ENCODE results near the gene WDR88. TPM values are rescaled to one million over a fixed set of nuclear protein-coding genes. Genes with fewer than 3 reads are reported as not detected.

The WDR88 gene
- total and polyA plus RNA-seq, 4 donors, result 0.08 TPM; not detected in 2

DNA sequence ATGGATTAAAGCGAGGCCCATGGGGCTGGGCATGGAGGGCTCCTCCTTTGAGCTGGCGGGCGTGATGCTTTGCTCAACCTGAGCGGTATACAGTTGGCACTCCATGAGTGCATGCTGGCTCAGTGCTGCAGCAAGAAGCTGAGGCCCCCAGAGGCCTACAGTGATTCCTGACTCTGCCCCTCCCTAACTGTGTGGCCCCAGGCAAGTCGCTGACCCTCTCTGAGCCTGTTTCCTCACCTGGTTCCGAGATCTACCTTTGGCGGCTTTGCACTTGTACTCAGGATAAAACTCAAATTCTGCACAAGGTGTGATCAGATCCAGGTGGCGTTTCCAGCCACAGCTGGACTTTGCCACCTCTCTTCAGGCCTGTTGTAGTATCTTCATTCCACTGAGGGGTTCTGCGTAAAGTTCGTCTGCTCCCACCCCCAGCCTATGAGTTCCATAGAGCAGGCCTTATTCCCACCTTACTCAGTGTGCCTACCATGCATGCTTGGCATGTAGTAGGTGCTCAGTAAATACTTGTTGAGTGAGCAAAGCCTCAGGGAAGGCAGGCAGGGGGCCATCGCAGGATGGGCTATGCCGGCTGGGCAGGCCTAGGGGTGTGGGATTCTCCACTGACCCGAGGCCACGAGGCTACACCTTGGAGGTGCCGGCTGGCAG lies 70.1 kb downstream of the WDR88 start:
- WGBS, result 96% methylated on average over 15 of the region's 15 CpGs
- no peak for TF ChIP-seq EGR1 (IDR thresholded peaks at IDR 0.05; ENCODE audit: low read depth in 2 of 2)
- TF ChIP-seq, protein P1, sequence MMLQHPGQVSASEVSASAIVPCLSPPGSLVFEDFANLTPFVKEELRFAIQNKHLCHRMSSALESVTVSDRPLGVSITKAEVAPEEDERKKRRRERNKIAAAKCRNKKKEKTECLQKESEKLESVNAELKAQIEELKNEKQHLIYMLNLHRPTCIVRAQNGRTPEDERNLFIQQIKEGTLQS (IDR thresholded peaks at IDR 0.05), result no peak
- TF ChIP-seq, protein P2, sequence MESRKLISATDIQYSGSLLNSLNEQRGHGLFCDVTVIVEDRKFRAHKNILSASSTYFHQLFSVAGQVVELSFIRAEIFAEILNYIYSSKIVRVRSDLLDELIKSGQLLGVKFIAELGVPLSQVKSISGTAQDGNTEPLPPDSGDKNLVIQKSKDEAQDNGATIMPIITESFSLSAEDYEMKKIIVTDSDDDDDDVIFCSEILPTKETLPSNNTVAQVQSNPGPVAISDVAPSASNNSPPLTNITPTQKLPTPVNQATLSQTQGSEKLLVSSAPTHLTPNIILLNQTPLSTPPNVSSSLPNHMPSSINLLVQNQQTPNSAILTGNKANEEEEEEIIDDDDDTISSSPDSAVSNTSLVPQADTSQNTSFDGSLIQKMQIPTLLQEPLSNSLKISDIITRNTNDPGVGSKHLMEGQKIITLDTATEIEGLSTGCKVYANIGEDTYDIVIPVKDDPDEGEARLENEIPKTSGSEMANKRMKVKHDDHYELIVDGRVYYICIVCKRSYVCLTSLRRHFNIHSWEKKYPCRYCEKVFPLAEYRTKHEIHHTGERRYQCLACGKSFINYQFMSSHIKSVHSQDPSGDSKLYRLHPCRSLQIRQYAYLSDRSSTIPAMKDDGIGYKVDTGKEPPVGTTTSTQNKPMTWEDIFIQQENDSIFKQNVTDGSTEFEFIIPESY (IDR thresholded peaks at IDR 0.05), result no peak
- TF ChIP-seq FOXA2 (IDR thresholded peaks at IDR 0.05), result no peak
- TF ChIP-seq, protein P3, sequence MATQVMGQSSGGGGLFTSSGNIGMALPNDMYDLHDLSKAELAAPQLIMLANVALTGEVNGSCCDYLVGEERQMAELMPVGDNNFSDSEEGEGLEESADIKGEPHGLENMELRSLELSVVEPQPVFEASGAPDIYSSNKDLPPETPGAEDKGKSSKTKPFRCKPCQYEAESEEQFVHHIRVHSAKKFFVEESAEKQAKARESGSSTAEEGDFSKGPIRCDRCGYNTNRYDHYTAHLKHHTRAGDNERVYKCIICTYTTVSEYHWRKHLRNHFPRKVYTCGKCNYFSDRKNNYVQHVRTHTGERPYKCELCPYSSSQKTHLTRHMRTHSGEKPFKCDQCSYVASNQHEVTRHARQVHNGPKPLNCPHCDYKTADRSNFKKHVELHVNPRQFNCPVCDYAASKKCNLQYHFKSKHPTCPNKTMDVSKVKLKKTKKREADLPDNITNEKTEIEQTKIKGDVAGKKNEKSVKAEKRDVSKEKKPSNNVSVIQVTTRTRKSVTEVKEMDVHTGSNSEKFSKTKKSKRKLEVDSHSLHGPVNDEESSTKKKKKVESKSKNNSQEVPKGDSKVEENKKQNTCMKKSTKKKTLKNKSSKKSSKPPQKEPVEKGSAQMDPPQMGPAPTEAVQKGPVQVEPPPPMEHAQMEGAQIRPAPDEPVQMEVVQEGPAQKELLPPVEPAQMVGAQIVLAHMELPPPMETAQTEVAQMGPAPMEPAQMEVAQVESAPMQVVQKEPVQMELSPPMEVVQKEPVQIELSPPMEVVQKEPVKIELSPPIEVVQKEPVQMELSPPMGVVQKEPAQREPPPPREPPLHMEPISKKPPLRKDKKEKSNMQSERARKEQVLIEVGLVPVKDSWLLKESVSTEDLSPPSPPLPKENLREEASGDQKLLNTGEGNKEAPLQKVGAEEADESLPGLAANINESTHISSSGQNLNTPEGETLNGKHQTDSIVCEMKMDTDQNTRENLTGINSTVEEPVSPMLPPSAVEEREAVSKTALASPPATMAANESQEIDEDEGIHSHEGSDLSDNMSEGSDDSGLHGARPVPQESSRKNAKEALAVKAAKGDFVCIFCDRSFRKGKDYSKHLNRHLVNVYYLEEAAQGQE (IDR thresholded peaks at IDR 0.05), result no peak
- TF ChIP-seq GABPA (IDR thresholded peaks at IDR 0.05 in 1 of 2, conservative IDR thresholded peaks at IDR 0.05 in 1 of 2), result no peak
- TF ChIP-seq SP1 (IDR thresholded peaks at IDR 0.05), result no peak
- no peak for TF ChIP-seq TAF1 (conservative IDR thresholded peaks at IDR 0.05)
- TF ChIP-seq HNF4G (IDR thresholded peaks at IDR 0.05), result no peak
- TF ChIP-seq RAD21 (IDR thresholded peaks at IDR 0.05), result no peak
- TF ChIP-seq, protein P4, sequence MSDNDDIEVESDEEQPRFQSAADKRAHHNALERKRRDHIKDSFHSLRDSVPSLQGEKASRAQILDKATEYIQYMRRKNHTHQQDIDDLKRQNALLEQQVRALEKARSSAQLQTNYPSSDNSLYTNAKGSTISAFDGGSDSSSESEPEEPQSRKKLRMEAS (IDR thresholded peaks at IDR 0.05), result no peak
- no peak for TF ChIP-seq RXRA (IDR thresholded peaks at IDR 0.05)
- TF ChIP-seq, protein P5, sequence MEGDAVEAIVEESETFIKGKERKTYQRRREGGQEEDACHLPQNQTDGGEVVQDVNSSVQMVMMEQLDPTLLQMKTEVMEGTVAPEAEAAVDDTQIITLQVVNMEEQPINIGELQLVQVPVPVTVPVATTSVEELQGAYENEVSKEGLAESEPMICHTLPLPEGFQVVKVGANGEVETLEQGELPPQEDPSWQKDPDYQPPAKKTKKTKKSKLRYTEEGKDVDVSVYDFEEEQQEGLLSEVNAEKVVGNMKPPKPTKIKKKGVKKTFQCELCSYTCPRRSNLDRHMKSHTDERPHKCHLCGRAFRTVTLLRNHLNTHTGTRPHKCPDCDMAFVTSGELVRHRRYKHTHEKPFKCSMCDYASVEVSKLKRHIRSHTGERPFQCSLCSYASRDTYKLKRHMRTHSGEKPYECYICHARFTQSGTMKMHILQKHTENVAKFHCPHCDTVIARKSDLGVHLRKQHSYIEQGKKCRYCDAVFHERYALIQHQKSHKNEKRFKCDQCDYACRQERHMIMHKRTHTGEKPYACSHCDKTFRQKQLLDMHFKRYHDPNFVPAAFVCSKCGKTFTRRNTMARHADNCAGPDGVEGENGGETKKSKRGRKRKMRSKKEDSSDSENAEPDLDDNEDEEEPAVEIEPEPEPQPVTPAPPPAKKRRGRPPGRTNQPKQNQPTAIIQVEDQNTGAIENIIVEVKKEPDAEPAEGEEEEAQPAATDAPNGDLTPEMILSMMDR (IDR thresholded peaks at IDR 0.05; ENCODE audit: low read depth, low read length, missing input control), result no peak
- no peak for TF ChIP-seq JUND (IDR thresholded peaks at IDR 0.05)
- H3K4me3 ChIP-seq (ENCODE audit: low read depth in 1 of 3, low read length in 3 of 3), result no peak overlapping the region
- no peaks in the 10 kb centered on the region for H3K9me3 ChIP-seq (ENCODE audit: control insufficient read depth in 4 of 4, low read length in 3 of 4)
- H3K9ac ChIP-seq (ENCODE audit: low read depth in 1 of 2, low read length in 2 of 2), result no peak overlapping the region
- peaks cover 0 to 4% (median 0%) of the 10 kb centered on the region in 4 donors for H3K4me1 ChIP-seq (ENCODE audit: control insufficient read depth in 4 of 4, insufficient read depth in 4 of 4, low read length in 3 of 4)
- no peaks in the 10 kb centered on the region for H3K27me3 ChIP-seq (ENCODE audit: control insufficient read depth in 4 of 4, insufficient read depth in 4 of 4, low read length in 3 of 4)
- DNase-seq (ENCODE audit: low spot score), result no peak
- peaks cover 3 to 46% (median 11%) of the 10 kb centered on the region in 4 donors for H3K36me3 ChIP-seq (ENCODE audit: control insufficient read depth in 4 of 4, insufficient read depth in 3 of 4, low read depth in 1 of 4, low read length in 3 of 4)
- no peak overlapping the region for H3K27ac ChIP-seq (ENCODE audit: low read depth in 1 of 2, low read length in 2 of 2)
